ENCODE results near the gene SHROOM2.

SHROOM2 gene

GRCh38 chrX:9997524-9997923 is 211.3 kb downstream of the SHROOM2 start:
- no peak for TF ChIP-seq CTCF (IDR thresholded peaks at IDR 0.05; ENCODE audit: low read depth, low read length)
- no peak overlapping the region for H3K4me3 ChIP-seq (ENCODE audit: low read depth, low read length)
